Adrenal gland (tissue), 12 donors: ENCODE measurements around the gene MAP4. TPM values are rescaled to one million over a fixed set of nuclear protein-coding genes. Genes with fewer than 3 reads are reported as not detected.

Experiments
- DNase-seq, 7 donors: peaks; one replicate each; pipeline ENCODE4 v3.0.0-alpha.2; 2019 to 2020
- H3K27ac ChIP-seq, 5 donors: fragments of 200-600 bp; sonication (generic) in 4 of 5; 1 replicate in 3 of 5; 2 replicates in 2 of 5; pipeline versions ENCODE4 v1.5.1 to v1.8.0; 2016 to 2020; ENCODE audit warnings: mild to moderate bottlenecking in 1 of 5
- H3K27me3 ChIP-seq: fragments of 200-600 bp; 2 replicates; pipeline ENCODE4 v1.8.0; 2021
- H3K36me3 ChIP-seq, 2 donors: fragments of 200-600 bp; replicated peaks in 1 of 2; 1 replicate in 1 of 2; 2 replicates in 1 of 2; pipeline versions ENCODE4 v1.5.1 to v1.8.0; 2018 to 2022
- H3K4me1 ChIP-seq, 2 donors: fragments of 200-600 bp; replicated peaks in 1 of 2; 1 replicate in 1 of 2; 2 replicates in 1 of 2; pipeline versions ENCODE4 v1.5.1 to v1.8.0; 2018 to 2021
- H3K4me3 ChIP-seq, 4 donors: fragments of 200-600 bp; sonication (generic) in 3 of 4; one replicate each; pipeline ENCODE4 v1.5.1; 2016 to 2018
- H3K9me3 ChIP-seq, 3 donors: fragments of 200-600 bp; sonication (generic) in 1 of 3; replicated peaks in 1 of 3; 1 replicate in 2 of 3; 2 replicates in 1 of 3; pipeline versions ENCODE4 v1.5.1 to v1.8.0; 2016 to 2021
- POLR2A ChIP-seq, 2 donors: fragments of 450-650 bp; IDR thresholded peaks; one replicate each; pipeline ENCODE4 v1.6.1; 2017; ENCODE audit warnings: antibody characterized with exemption in 2 of 2, mild to moderate bottlenecking in 2 of 2, moderate library complexity in 1 of 2
- WGBS, 4 donors: extraction: QIAGEN DNeasy Blood & Tissue Kit in 2 of 4; methylation state at CpG; one replicate each; pipeline versions ENCODE4 v1.1.5 to v1.1.7; 2013 to 2017; 5-methylcytosine and 5-hydroxymethylcytosine counted together
- intact Hi-C, 2 donors: fragments of 100-400 bp; cut with DNase I; formaldehyde crosslinking; loops; one replicate each; pipeline versions ENCODE4 v1.14.1 to v1.15.0; 2022 to 2023
- polyA plus RNA-seq, 3 donors: library from polyadenylated mRNA; stranded (reverse); fragments of 200-250 nt in 2 of 3; fragments of 350-450 nt in 1 of 3; fragmentation: Illumina TruSeq in 1 of 3; extraction: RNeasy Lipid Tissue Mini Kit (QIAGEN cat#74804) in 1 of 3; gene quantifications; one replicate each; pipeline ENCODE4 v1.2.3, GENCODE V29; 2013 to 2014
- total RNA-seq, 9 donors: library from RNA; depleted of rRNA in 4 of 9; stranded (reverse); fragments of >200 nt in 4 of 9; fragments of 120-200 nt in 1 of 9; fragmentation: NEBNext Ultra II Directional in 1 of 9; extraction: Animal tissue kit (Norgen Biotek cat#: 25700) in 1 of 9; gene quantifications; one replicate each; pipeline versions ENCODE4 v1.1.0 to v1.2.4, GENCODE V29; 2013 to 2023
- TF ChIP-seq, protein P1 (sequence below), 6 experiments: fragments of 450-650 bp in 4 of 6; fragments of 200-600 bp in 2 of 6; sonication (generic) in 1 of 6; IDR thresholded peaks; 1 replicate in 5 of 6; 2 replicates in 1 of 6; pipeline versions ENCODE4 v1.5.1 to v1.8.0; 2016 to 2021; ENCODE audit warnings: antibody characterized with exemption in 6 of 6, mild to moderate bottlenecking in 2 of 6, moderate library complexity in 1 of 6
- donor health status: healthy with polysubstance abuse.
- donor health status: Bipolar disorder and iron deficiency.
- donor health status: DM: yes; HTN: yes; CAD: no.
- donor health status: DM: no; HTN: no; CAD: no.
- donor health status: DM: no; HTN: no; CAD: no.
- donor health status: DM: yes; HTN: yes; CAD: no.

MAP4 gene
- total and polyA plus RNA-seq, 12 donors = 34.3 to 152 (median 75.7) TPM

DNA sequence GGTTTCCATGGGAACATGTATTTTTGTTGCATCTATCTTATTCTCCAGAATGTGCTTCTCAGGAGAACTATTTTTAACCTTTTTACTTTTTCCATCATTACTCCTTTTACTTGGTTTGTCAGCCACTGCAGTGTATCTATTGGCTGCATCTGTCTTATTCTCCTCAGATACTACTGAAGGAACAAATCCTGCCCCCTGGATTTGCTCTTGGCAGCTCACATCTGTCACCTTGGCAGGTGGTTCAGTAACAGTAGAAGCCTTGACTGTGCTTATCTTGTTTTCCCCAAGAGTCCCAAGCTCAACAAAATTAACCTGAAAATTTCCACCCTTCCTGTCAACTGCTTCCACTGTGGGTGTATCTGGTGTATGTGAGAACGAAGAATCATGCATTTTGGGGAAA, 106.0 kb downstream of the MAP4 start:
- Histone ChIP-seq H3K4me1 (no peaks in the 10 kb centered on the region), H3K36me3 (peaks cover 0 to 25% of the 10 kb centered on the region in 2 donors), H3K4me3 (no peak overlapping the region), H3K27me3 (no peaks in the 10 kb centered on the region), H3K27ac (no peak overlapping the region), H3K9me3 (no peaks in the 10 kb centered on the region)
- intact Hi-C loops = no loop called here
- no peak for DNase-seq
- TF ChIP-seq, protein P1, sequence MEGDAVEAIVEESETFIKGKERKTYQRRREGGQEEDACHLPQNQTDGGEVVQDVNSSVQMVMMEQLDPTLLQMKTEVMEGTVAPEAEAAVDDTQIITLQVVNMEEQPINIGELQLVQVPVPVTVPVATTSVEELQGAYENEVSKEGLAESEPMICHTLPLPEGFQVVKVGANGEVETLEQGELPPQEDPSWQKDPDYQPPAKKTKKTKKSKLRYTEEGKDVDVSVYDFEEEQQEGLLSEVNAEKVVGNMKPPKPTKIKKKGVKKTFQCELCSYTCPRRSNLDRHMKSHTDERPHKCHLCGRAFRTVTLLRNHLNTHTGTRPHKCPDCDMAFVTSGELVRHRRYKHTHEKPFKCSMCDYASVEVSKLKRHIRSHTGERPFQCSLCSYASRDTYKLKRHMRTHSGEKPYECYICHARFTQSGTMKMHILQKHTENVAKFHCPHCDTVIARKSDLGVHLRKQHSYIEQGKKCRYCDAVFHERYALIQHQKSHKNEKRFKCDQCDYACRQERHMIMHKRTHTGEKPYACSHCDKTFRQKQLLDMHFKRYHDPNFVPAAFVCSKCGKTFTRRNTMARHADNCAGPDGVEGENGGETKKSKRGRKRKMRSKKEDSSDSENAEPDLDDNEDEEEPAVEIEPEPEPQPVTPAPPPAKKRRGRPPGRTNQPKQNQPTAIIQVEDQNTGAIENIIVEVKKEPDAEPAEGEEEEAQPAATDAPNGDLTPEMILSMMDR (IDR thresholded peaks at IDR 0.05) = no peak
- no peak for TF ChIP-seq POLR2A (IDR thresholded peaks at IDR 0.05)
- WGBS, 4 donors = 89 to 100% (median 95%) methylated on average over 1 of the region's 1 CpG

DNA sequence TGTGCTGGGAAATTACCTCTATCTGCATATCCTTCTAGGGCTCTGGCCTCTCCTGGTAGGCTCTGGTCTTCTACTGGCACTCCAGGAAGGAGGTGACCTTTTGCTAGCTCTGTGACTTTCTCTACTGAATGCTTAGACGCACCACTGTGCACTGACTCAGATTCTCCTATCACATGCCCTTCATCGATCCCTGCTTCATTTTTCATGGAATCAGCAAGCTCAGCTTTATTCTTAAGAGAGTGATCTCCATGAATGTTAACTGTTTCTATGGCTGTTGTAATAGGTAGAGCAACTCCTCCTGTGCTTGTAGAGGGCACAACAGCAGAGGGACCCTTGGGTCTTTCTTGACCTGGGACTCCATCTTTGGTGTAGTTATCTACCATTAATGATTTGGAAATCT, 106.6 kb downstream of the MAP4 start:
- intact Hi-C loops = no loop called here

DNA sequence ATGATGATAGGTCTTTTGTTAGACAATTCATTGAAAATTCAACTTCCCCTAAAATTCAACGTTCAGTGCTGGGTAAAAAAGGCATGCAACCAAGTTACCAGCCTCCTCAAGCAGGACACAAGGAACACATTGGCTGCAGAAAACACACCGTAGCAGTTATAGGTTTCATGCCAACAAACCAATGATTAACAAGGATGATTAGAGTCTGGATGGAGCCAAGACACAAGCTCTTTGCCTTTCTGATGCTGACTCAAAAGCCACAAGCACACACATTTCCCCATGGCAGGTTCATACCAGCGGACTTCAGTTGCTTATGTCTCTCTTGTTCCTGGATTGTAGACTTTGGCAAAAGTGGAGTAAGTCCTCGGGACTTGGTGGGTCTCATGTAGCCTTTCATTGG, 107.5 kb downstream of the MAP4 start:
- TF ChIP-seq, protein P1 (IDR thresholded peaks at IDR 0.05) = no peak
- TF ChIP-seq POLR2A (IDR thresholded peaks at IDR 0.05) = no peak
- Histone ChIP-seq H3K36me3 (peaks cover 0 to 11% of the 10 kb centered on the region in 2 donors), H3K27ac (no peak overlapping the region), H3K27me3 (no peaks in the 10 kb centered on the region), H3K4me1 (no peaks in the 10 kb centered on the region), H3K9me3 (no peaks in the 10 kb centered on the region), H3K4me3 (no peak overlapping the region)
- WGBS, 4 donors = 92 to 97% (median 95%) methylated on average over 4 of the region's 4 CpGs
- no peak for DNase-seq
- intact Hi-C loops = no loop called here

More for the DNA sequence above, 106.6 kb downstream of the MAP4 start:
- WGBS, 4 donors = 64 to 79% (median 75%) methylated on average over 2 of the region's 2 CpGs
- Histone ChIP-seq H3K27ac (no peak overlapping the region), H3K36me3 (peaks cover 0 to 20% of the 10 kb centered on the region in 2 donors), H3K4me1 (no peaks in the 10 kb centered on the region), H3K4me3 (no peak overlapping the region), H3K9me3 (no peaks in the 10 kb centered on the region), H3K27me3 (no peaks in the 10 kb centered on the region)
- peak in 1 of 7 donors; percentile 25 for DNase-seq
- TF ChIP-seq, protein P1 (IDR thresholded peaks at IDR 0.05) = no peak

DNA sequence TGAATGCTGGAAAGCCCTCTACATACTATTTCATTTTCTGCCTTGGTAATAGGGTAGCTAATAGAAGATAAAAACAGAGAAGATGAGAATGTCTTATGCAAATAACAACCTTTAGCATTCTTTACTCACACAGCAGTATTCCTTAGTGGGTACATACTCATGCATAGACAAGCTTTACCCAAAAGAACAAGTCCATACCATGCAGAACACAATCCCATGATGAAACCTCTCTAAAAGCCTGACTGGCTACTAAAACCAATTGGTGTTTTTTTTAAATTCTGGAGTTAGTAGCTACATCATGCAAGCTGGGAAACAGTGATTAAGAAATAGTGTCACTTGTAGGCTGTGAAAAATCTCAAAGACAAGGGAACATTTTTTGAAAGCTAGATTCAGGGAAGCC, 108.4 kb downstream of the MAP4 start:
- no peak for DNase-seq
- no peaks in the 10 kb centered on the region for H3K4me1 ChIP-seq
- H3K9me3 ChIP-seq = no peaks in the 10 kb centered on the region
- intact Hi-C loops = no loop called here
- no peaks in the 10 kb centered on the region for H3K27me3 ChIP-seq
- TF ChIP-seq, protein P1 (IDR thresholded peaks at IDR 0.05) = no peak
- TF ChIP-seq POLR2A (IDR thresholded peaks at IDR 0.05) = no peak
- H3K36me3 ChIP-seq = peaks cover 0 to 8% of the 10 kb centered on the region in 2 donors
- H3K27ac ChIP-seq = no peak overlapping the region
- no peak overlapping the region for H3K4me3 ChIP-seq
